HG03565 (cell line): ENCODE measurements around the gene RFPL3.
"Not testable (repeated sequence)": the region's sequence is repeated elsewhere in the genome, so short reads cannot be mapped to it uniquely, and the experiment has no call there.

Experiments
- ATAC-seq: cut with Tn5 transposase; IDR thresholded peaks from one replicate; pipeline ENCODE4 v1.9.1; 2021; ENCODE audit warnings: mild to moderate bottlenecking, moderate library complexity; ENCODE audit not compliant: unreplicated experiment

The RFPL3 gene

DNA sequence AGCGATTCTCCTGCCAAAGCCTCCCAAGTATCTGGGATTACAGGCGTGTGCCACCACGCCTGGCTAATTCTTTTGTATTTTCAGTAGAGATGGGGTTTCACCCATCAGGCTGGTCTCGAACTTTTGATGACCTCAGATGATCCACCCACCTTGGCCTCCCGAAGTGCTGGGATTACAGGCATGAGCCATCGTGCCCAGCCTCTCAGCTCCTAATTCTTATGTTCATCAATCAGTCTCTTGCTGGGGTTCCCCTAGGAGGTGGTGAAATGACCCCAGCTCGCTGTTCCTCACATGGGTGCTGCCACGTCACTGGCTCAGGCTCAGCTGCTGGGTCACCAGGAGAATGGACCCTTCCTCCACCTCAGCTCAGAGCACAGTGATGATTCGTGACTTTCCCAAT is at the start of gene RFPL3:
RFPL3 (plus strand) TSS at position 301 of the 400 bp plus-strand sequence. CDS start 205 bp downstream, outside the sequence.
- not testable (repeated sequence) for ATAC-seq

DNA sequence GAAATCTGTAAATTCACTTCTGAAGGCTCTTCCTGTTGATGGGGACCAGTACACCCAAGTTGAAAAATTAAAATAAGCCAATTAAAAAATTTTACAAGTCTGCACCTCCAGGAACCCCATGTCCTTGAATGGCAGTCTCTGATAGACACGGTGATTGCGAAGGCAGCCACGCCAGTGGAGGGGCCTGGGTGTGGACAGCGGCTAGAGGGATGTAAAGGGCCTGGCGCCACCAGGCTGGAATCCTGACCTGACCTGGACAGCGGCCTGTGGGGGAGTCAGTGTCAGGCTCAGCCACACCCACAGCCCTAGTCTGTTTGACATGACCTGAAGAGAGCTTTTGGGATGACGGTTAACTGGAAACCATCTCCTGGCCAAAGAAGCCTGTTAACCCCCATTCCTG is 49.5 kb upstream of the RFPL3 start:
- ATAC-seq: no peak

DNA sequence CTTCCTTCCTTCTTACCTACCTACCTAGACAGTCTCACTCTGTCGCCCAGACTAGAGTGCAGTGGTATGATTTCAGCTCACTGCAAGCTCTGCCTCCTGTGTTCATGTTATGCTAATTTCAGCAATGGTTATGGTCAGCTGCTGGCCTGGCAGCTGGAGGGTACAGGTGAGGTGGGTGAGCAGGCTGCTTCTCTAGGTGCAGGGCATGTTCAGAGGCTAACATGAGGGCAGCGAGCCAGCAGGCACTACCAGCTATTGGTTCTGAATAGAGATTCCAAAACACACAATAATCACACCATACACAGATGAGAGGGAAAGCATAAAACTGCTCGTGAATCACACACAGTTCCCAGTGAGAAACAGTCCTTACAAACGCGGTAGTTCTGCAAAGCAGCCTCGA is 48.7 kb upstream of the RFPL3 start:
- no peak for ATAC-seq

DNA sequence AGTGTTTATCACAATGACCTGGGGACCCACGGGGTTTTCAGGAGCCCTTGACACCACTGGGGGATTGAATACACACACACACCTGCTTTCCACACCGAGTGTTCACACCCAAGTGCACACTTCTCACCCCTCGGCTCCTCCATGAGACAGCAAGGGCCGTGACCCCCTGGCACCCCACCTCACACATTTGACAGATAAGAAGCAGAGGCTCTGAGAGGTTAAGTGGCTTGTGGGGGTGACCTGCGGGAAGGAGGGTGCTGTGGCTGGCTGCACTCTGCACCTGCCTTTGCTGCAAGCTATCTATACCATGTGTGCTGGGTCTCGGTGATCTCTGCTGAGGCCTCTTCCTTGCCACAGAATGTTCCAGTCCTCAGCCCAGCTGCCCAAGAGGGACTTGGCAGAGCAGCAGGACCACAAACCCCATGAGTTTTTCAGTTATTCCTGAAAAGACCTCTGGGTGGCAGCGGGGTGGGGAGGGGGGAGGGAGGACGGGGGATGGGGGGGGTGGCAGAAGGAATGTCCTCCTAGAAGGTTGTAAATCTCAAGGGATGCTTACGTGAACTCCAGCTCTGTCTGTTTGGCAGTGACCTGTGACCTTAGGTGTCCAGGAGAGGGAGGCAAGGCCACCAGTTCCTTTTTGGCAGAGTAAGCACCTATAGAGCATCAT is 47.9 kb upstream of the RFPL3 start:
- ATAC-seq: no peak

DNA sequence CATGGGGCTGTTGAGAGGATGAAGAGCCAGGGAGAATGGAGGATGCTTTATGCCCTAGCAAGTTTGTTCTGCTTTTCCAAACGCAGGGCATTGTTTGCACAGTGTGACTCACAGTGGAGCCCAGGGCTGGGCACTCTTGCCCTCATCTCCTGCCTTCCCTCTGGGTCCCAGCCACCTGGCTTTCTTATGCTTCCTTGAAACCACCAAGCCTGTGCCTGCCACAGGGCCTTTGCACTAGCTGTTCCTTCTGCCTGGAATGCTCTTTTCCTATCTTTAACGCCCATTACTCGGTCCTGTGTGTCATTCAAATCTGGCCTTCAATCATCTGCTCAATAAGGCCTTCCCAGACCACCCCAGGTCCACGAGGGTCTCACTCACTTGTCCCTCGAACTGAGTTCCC is 46.9 kb upstream of the RFPL3 start:
- ATAC-seq: no peak

DNA sequence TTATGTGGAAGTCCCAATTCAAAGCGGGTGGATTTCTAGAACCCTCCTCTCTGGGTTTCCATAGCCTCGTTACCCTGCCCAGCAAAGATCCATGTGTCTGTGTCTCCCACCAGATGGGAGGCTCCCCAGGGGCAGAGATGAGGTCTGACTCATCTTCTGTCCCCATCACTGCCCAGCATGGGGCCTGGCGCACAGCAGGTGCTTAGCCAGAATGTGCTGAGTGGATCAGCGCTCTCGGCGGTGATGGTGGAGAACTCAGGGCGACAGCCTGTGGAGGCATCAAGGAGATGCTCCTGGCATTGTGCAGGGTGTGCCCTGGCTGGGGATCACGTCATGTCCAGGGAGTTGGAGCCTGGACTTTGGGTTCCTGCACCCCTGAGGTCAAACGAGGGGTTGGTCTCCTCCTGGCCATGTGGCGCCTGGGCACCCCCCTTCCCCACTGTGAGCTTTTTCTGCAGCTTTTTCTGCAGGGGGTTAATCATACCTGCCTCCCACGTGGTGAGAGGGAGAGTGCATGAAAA is 46.1 kb upstream of the RFPL3 start:
- no peak for ATAC-seq

DNA sequence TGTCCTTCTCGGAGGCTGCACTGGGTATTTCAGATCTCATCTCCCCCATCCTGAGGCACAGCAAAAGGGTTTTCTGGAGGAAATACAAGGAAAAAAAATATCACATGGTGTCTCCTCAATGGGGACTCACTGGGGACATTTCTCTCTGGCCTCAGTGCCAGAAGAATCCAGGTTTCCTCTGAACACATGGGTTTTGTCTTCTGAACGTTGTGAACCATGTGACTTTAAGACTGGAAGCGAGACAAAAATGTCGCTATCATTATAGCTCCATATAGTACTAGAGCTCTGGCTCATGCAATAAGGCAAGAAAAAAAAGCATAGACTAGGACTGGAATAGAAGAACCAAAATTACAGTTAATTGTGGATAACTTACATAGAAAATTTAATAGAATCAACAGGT is 44.9 kb upstream of the RFPL3 start:
- no peak for ATAC-seq

DNA sequence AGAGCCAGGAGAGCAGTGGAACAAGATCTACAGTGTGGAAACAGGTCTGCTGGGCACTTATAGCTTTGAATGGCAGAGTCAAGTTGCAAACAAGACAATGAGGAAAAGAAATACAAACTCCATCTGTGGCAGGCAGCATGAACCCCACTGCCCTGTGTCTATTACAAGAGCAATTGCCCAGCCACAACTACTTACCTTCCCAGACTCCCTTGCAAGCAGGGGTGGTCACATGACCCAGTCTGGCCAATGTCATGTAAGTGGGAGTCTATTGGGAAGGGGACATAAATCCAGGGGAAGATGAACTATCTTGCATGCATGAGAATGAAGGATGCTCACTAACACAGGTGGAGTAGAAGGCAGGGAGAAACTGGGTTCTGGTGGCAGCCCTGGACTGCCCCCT is 44.1 kb upstream of the RFPL3 start:
- ATAC-seq: no peak

DNA sequence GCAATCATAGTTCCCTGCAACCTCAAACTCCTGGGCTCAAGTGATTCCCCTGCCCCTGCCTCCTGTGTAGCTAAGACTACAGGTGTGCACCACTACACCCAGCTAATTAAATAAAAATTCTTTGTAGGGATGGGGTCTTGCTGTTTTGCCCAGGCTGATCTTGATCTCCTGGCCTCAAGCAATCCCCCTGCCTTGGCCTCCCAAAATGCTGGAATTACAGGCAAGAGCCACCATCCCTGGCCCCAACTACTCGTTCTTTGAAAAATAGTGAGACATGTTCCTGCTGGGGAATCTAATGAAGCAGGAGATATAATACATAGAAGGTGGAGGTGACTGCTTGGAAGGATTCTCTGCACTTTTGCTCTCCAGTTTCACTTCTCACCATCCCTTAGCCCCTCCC is 40.1 kb upstream of the RFPL3 start:
- ATAC-seq: no peak

DNA sequence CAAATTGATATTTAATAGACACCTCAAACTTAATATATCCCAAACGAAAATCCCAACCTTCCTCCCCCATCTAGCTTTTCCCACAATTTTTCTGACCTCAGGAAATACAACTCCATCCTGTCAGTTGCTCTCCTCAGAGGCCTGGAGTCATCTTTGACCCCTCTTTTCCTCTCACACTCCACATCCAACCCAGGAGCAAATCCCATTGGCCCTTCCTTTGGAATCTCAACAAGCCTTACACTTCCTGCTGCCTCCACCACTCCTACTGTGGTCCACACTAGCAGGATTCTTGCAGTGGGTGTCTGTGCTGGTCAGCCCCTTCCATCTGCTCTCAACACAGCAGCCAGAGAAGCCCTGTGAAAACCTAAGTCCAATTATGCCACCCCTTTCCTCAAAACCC is 39.3 kb upstream of the RFPL3 start:
- no peak for ATAC-seq

DNA sequence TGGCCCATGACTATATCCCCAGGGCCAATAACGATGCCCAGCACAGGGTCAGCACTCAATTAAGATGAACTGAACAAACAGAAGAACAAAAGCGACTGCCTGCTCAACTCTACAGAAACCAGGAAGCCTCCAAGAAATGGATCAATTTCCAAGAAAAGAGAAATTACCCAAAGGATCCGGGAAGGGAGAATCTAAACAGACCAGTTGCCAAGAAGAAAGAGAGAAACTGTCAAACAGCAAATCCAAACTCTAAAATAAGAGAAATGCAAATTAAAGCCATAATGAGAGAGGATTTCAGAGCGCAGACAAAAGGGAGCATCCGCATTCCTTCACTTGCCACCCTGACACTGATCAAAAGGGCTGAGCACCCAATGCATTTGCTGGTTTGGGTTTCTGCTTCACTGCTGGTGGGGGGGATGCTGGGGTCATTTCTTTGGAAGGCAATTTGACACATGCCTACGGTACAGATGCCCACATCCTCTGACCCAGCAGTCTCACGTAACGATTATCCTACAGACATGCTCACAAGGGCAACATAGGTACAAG is 37.7 kb upstream of the RFPL3 start:
- no peak for ATAC-seq

DNA sequence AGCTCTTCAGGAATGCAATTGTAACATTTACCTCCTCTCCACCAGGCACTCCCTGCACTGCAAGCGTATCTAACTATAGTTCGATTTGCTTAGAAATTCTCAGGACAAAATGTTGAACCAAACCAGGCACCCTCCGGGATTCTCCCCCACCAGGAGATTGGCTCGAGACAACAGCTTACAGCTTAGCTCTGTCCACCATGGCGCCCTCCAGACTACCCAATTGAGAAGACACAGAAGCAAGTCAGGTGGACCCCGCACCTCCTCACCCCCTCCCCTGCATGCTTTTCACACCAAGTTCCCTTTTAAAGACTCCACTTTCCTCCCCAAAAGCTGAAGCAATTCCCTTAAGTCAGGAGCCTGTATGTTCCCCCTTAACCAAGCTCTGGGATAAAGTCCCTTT is 34.7 kb upstream of the RFPL3 start:
- no peak for ATAC-seq

DNA sequence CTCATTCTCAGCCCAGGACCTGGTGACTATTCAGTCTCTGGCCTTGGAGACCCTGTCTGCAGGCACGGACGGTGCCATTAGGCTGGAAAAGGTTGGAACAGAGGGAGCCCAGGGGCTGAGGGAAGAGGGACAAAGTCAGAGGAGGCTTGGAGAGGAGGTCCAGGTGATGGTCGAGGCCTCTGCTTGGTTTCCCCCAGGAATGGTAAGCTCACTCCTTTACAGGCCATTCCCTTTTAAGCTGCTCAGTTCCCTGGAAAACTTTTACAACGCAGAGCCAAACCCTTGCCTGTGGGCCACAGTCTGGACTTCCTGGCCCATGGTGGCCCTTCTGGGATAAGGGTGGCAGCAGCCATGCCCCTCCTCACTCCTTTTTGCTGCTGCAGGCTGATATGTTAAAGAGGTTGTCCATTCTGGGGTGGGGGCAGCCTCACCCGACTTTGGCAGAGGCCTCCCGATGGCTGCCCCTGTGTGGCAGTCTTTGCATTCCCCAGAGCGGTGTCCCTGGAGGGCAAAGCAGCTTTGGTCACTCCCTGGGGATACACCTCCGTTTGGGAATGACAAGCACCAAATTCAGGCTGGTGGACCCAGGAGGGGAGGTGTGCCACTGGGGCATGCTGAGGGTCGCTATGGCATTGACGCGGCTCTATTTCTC is 34.0 kb upstream of the RFPL3 start:
- no peak for ATAC-seq

DNA sequence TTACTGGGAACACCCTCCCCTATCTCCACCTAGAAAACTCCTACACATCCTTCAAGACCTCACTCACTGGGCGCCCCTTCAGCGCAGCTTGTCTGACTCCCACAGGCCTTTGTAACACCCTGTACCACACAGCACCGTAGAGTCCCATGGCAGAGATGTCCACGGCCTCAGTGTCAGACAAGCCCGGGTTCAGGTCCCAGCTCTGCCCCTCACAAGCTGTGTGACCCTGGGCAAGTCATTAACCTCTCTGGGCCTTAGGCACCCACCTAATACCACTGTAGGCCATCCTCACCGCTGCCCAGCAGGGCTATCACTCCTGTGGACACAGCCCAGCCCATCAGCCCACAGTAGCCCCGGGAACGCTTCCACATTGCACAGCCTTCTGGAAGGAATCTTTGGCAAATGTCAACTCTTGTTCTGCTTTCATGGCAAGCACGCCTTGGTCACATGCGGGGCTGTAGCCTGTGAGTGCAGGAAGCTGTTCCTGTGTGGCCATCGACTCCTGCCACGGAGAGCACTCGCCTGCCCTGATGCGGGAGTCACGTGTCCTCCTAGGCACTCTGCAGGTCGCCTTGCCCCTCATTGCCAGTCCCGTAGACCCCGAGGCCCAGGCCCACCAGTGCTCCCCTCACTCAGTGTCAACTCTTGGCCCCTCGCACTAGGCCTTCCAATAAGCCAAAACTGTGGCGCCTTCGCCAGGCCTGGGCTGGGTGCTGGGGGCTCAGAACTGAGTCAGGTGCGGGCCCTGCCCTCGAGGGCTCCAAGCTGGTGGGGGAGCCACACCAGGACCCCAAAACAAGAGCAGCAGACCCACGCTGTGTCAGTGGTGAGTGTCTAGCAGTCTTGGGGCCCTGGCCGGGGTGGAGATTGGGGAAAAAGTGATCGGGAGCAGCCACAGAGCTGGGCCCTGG is 32.9 kb upstream of the RFPL3 start:
- no peak for ATAC-seq

DNA sequence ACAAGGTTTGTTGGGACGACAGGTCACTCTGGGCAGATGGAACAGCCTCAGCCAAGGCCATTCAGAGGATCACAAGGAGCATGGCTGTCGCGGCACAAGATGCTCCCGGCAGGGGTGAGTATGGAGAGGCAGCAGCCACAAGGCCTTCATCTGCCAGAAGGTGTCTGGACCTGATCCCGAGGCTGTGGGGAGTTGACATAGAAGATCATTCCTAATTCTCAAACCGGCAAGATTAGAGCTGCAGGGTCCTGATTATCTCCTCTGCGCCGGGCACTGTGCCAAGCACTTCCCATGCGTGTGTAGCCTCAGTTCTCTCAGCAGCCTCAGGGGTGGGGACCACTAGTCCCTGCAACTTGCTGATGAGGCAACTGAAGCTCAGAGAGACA is 32.3 kb upstream of the RFPL3 start:
- no peak for ATAC-seq

DNA sequence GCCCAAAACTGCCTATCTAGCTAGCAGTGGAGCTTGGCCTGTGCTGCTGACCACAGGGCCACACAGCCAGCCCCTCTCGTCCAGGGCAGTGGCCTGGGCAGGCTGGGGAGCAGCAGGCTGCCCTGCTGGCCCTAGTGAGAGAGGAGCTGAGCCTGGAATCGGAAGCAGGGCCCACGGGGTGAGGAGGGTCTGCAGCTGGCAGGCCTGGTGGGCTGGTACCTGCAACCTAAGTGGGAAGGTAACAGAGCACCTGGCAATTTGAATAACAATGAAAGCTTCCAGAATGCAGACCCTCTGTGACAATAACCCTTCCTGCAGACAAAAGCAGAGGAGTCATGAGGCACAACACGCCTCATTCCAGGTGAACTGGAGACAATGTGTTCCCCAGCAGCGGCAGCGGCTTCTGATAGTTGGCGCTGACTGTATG is 31.8 kb upstream of the RFPL3 start:
- no peak for ATAC-seq

DNA sequence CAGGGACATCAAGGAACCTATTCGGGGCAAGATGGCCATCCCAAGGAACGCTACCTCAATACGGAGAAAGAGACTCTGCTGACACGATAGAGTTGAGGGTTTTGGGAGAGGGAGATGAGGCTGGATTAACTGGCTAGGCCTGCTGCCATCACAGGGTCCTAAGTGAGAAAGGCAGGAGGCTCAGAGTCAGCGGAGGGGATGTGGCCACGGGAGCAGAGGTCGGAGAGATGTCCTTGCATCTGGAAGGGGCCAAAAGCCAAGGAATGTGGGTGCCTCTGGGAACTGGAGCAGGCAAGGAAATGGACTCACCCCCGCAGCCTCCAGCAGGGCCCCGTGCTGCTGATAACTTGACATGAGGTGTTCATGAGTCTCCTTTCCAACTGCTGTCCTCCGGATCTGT is 31.0 kb upstream of the RFPL3 start:
- ATAC-seq: no peak

DNA sequence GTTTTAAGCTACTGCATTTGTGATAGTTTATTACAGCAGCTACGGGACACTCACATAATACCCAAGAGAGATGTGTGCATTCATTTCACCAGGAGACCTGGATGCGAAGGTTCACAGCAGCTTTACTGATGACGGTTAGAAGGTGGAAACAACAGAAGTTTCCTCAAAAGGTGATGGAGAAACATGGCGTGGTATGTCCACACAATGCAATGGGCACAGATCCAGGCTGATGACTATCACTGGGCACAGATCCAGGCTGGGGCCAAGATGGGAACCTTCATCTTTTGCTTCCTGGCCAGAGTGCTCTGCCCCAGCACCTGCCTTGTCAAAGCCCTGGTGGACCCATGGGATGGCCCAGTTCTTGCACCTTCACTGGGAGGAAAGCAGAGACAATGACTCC is 30.6 kb upstream of the RFPL3 start:
- ATAC-seq: no peak

DNA sequence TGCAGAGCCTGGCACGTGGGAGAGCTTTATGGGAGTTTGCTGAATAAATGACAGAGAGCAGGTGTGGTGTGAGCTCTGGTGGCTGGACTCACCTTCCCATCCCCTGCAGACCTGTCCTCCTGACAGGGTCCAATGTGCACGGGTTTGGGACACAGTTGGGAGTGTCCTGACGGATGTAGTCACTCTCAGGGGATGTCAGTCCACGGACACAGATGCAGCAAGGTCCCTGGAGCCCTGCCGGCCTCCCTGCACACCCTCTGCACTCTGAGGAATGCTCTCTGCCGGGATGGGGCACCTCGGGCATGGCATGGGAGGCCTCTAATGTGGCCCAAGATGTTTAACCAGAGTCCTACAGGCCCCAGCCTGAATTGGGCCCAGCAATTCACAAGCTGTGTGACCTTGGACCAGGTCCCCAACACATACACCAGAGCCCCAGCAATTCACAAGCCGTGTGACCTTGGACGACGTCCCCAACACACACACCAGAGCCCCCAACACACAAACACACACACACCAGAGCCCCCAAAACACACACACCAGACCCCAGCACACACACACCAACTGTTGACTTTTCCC is 30.0 kb upstream of the RFPL3 start:
- ATAC-seq: no peak

DNA sequence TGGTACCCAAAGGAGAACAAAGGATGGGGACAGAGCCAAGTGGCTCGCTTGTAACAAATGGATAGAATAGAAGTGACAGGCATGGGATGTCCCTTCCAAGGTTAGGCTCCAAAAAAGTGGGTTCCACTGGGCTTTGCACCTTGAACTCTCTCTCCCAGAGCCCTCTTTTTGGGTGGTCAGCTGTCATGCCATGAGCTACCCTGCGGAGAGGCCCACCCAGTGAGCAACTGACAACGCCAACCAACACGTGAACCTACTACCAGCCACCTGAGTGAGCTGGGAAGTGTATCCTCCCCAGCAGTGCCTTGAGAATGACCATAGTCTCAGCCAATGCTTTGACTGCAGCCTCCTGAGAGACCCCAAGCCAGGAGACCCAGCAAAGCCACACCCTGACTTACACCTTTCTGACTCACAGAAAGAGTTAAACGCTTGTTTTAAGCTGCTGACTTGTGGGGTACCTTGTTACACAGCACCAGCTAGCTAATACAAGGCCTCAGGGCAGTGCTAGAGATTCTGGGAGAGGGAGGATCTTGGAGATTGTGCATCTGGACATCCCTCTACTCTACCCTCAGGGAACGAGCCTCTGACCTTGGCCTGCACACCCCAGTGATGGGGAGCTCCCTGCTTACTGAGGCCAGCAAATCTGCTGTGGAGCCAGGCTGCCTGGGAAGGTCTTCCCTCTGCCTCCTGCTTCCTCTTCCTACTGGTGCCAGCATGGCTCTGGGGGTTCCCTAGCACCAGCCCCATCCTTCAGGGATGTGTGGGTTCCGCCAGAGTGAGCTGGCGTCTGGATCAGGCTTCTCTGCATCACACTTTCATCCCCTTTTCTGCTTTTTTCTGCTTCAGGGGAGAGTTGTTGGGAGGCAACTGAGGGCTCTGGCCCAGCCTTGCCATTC is 29.1 kb upstream of the RFPL3 start:
- no peak for ATAC-seq
